ENCODE data around the gene TASOR2.

GRCh38 chr10:5641501-5641900 is 43.1 kb upstream of the TASOR2 start:
- TF ChIP-seq, protein P1, sequence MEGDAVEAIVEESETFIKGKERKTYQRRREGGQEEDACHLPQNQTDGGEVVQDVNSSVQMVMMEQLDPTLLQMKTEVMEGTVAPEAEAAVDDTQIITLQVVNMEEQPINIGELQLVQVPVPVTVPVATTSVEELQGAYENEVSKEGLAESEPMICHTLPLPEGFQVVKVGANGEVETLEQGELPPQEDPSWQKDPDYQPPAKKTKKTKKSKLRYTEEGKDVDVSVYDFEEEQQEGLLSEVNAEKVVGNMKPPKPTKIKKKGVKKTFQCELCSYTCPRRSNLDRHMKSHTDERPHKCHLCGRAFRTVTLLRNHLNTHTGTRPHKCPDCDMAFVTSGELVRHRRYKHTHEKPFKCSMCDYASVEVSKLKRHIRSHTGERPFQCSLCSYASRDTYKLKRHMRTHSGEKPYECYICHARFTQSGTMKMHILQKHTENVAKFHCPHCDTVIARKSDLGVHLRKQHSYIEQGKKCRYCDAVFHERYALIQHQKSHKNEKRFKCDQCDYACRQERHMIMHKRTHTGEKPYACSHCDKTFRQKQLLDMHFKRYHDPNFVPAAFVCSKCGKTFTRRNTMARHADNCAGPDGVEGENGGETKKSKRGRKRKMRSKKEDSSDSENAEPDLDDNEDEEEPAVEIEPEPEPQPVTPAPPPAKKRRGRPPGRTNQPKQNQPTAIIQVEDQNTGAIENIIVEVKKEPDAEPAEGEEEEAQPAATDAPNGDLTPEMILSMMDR (IDR thresholded peaks at IDR 0.05): no peak
- no peak for TF ChIP-seq POLR2A (IDR thresholded peaks at IDR 0.05)
